ENCODE measurements around the gene COL4A4. TPM values are rescaled to one million over a fixed set of nuclear protein-coding genes. Genes with fewer than 3 reads are reported as not detected.

The COL4A4 gene
- total and polyA plus RNA-seq, 2 experiments from 2014 or later, result 1.3 to 3.1 TPM

GRCh38 chr2:227106845-227107759 lies 56.9 kb downstream of the COL4A4 start (continued):
- no peak for TF ChIP-seq ETS1 (IDR thresholded peaks at IDR 0.05)
- TF ChIP-seq CTCF (conservative IDR thresholded peaks at IDR 0.05; ENCODE audit: low read depth in 2 of 2), result peak; percentile 91 to 97
- TF ChIP-seq REST (IDR thresholded peaks at IDR 0.05; ENCODE audit: unreplicated experiment), result no peak
- no peak for TF ChIP-seq STAT1 (IDR thresholded peaks at IDR 0.05; ENCODE audit: unreplicated experiment)
- no peak for TF ChIP-seq ZNF114 (CRISPR knock-in tag; IDR thresholded peaks at IDR 0.05)

- Histone ChIP-seq H3K4me3 (no peak overlapping the region), H3K9me2 (ENCODE audit: insufficient read depth) (no peaks in the 10 kb centered on the region), H3K36me3 (ENCODE audit: insufficient read depth) (no peaks in the 10 kb centered on the region), H3K27me3 (ENCODE audit: insufficient read depth) (no peaks in the 10 kb centered on the region), H2AFZ (no peak overlapping the region), H3F3A (replicated peaks; ENCODE audit: low read depth) (no peaks in the 10 kb centered on the region), H3K4me2 (no peak overlapping the region), H4K20me1 (replicated peaks; ENCODE audit: insufficient read depth) (no peaks in the 10 kb centered on the region), H3K79me2 (replicated peaks; ENCODE audit: insufficient read depth) (no peaks in the 10 kb centered on the region), H3K4me1 (ENCODE audit: insufficient read depth) (no peaks in the 10 kb centered on the region), H3K27ac (ENCODE audit: low read depth) (no peak overlapping the region)
- H3K27ac Mint-ChIP-seq, result no peak overlapping the region
- peaks cover 3% of the 10 kb centered on the region; the same call in 1 of the 3 replicates for H3K36me3 Mint-ChIP-seq (ENCODE audit: low read depth)
- TF ChIP-seq ETS1 (IDR thresholded peaks at IDR 0.05) (no peak), CREB1 (CRISPR knock-in tag; IDR thresholded peaks at IDR 0.05; ENCODE audit: low read depth) (no peak), NANOG (IDR thresholded peaks at IDR 0.05; ENCODE audit: borderline replicate concordance) (no peak)
- DNase-seq (ENCODE audit: low spot score) (no peak), ATAC-seq (no peak)
- no peak overlapping the region for H3K4me3 Mint-ChIP-seq
- peaks cover 4% of the 10 kb centered on the region; the same call in 1 of the 3 replicates for H3K9me3 Mint-ChIP-seq
- no peaks in the 10 kb centered on the region for H3K27me3 Mint-ChIP-seq (ENCODE audit: insufficient read depth, low read depth, poor library complexity)
- peaks cover 3% of the 10 kb centered on the region; the same call in 2 of the 3 replicates for H3K4me1 Mint-ChIP-seq
Observed at GRCh38 chr2:227103583-227103982, 60.4 kb downstream of the COL4A4 start.
